ENCODE data around the gene ZNHIT6. TPM values are rescaled to one million over a fixed set of nuclear protein-coding genes. Genes with fewer than 3 reads are reported as not detected.
"Not testable (repeated sequence)": the region's sequence is repeated elsewhere in the genome, so short reads cannot be mapped to it uniquely, and the experiment has no call there.

ZNHIT6 gene
- total RNA-seq, 1 donor from 2014 or later: 20.0 TPM

- H3K27me3 Mint-ChIP-seq (ENCODE audit: unreplicated experiment): no peaks in the 10 kb centered on the region
- H3K27ac Mint-ChIP-seq (ENCODE audit: unreplicated experiment): no peak overlapping the region
- TF ChIP-seq, protein P1, sequence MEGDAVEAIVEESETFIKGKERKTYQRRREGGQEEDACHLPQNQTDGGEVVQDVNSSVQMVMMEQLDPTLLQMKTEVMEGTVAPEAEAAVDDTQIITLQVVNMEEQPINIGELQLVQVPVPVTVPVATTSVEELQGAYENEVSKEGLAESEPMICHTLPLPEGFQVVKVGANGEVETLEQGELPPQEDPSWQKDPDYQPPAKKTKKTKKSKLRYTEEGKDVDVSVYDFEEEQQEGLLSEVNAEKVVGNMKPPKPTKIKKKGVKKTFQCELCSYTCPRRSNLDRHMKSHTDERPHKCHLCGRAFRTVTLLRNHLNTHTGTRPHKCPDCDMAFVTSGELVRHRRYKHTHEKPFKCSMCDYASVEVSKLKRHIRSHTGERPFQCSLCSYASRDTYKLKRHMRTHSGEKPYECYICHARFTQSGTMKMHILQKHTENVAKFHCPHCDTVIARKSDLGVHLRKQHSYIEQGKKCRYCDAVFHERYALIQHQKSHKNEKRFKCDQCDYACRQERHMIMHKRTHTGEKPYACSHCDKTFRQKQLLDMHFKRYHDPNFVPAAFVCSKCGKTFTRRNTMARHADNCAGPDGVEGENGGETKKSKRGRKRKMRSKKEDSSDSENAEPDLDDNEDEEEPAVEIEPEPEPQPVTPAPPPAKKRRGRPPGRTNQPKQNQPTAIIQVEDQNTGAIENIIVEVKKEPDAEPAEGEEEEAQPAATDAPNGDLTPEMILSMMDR (IDR thresholded peaks at IDR 0.05): no peak
- no peak for DNase-seq (ENCODE audit: extremely low spot score, unreplicated experiment)
- H3K9me3 Mint-ChIP-seq (ENCODE audit: unreplicated experiment): peaks cover 6% of the 10 kb centered on the region
- peaks cover 43% of the 10 kb centered on the region for H3K36me3 Mint-ChIP-seq (ENCODE audit: unreplicated experiment)
- no peak overlapping the region for H3K4me3 Mint-ChIP-seq (ENCODE audit: unreplicated experiment)
- peaks cover 16% of the 10 kb centered on the region for H3K4me1 Mint-ChIP-seq (ENCODE audit: unreplicated experiment)
These were observed 55.9 kb downstream of the ZNHIT6 start for GRCh38 chr1:85652327-85652726.

GRCh38 chr1:85650645-85651044 lies 57.6 kb downstream of the ZNHIT6 start:
- peaks cover 45% of the 10 kb centered on the region for H3K36me3 Mint-ChIP-seq (ENCODE audit: unreplicated experiment)
- no peak overlapping the region for H3K4me3 Mint-ChIP-seq (ENCODE audit: unreplicated experiment)
- no peak for DNase-seq (ENCODE audit: extremely low spot score, unreplicated experiment)
- no peak overlapping the region for H3K27ac Mint-ChIP-seq (ENCODE audit: unreplicated experiment)
- H3K9me3 Mint-ChIP-seq (ENCODE audit: unreplicated experiment): peaks cover 6% of the 10 kb centered on the region
- H3K4me1 Mint-ChIP-seq (ENCODE audit: unreplicated experiment): peaks cover 11% of the 10 kb centered on the region
- TF ChIP-seq, protein P1 (IDR thresholded peaks at IDR 0.05): no peak
- H3K27me3 Mint-ChIP-seq (ENCODE audit: unreplicated experiment): no peaks in the 10 kb centered on the region

- H3K4me1 Mint-ChIP-seq (ENCODE audit: unreplicated experiment): peaks cover 6% of the 10 kb centered on the region
- TF ChIP-seq, protein P1 (IDR thresholded peaks at IDR 0.05): no peak
- H3K27me3 Mint-ChIP-seq (ENCODE audit: unreplicated experiment): no peaks in the 10 kb centered on the region
- peaks cover 48% of the 10 kb centered on the region for H3K36me3 Mint-ChIP-seq (ENCODE audit: unreplicated experiment)
- H3K4me3 Mint-ChIP-seq (ENCODE audit: unreplicated experiment): no peak overlapping the region
- DNase-seq (ENCODE audit: extremely low spot score, unreplicated experiment): no peak
- H3K9me3 Mint-ChIP-seq (ENCODE audit: unreplicated experiment): peaks cover 6% of the 10 kb centered on the region
- H3K27ac Mint-ChIP-seq (ENCODE audit: unreplicated experiment): no peak overlapping the region
These were observed 58.6 kb downstream of the ZNHIT6 start for GRCh38 chr1:85649591-85649990.

DNA sequence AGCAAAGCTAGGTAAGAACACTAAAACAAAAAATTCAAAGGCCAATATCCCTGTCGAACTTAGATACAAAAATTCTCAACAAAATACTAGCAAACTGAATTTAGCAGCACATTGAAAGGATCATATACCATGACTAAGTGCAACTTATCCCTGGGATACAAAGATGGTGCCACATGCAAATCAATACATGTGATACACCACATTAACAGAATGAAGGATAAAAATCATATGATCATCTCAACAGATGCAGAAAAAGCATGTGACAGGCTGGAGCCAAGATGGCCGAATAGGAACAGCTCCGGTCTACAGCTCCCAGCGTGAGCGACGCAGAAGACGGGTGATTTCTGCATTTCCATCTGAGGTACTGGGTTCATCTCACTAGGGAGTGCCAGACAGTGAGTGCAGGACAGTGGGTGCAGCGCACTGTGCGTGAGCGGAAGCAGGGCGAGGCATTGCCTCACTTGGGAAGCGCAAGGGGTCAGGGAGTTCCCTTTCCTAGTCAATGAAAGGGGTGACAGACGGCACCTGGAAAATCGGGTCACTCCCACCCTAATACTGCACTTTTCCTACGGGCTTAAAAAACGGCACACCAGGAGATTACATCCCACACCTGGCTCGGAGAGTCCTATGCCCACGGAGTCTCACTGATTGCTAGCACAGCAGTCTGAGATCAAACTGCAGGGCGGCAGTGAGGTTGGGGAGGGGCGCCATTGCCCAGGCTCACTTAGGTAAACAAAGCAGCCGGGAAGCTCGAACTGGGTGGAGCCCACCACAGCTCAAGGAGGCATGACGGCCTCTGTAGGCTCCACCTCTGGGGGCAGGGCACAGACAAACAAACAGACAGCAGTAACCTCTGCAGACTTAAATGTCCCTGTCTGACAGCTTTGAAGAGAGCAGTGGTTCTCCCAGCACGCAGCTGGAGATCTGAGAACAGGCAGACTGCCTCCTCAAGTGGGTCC lies 66.4 kb downstream of the ZNHIT6 start:
- Mint-ChIP-seq H3K9me3 (ENCODE audit: unreplicated experiment) (peaks cover 22% of the 10 kb centered on the region), H3K36me3 (ENCODE audit: unreplicated experiment) (peaks cover 29% of the 10 kb centered on the region)
- not testable (repeated sequence) for H3K27me3 Mint-ChIP-seq (ENCODE audit: unreplicated experiment); H3K4me3 Mint-ChIP-seq (ENCODE audit: unreplicated experiment); DNase-seq (ENCODE audit: extremely low spot score, unreplicated experiment); H3K4me1 Mint-ChIP-seq (ENCODE audit: unreplicated experiment); H3K27ac Mint-ChIP-seq (ENCODE audit: unreplicated experiment)

DNA sequence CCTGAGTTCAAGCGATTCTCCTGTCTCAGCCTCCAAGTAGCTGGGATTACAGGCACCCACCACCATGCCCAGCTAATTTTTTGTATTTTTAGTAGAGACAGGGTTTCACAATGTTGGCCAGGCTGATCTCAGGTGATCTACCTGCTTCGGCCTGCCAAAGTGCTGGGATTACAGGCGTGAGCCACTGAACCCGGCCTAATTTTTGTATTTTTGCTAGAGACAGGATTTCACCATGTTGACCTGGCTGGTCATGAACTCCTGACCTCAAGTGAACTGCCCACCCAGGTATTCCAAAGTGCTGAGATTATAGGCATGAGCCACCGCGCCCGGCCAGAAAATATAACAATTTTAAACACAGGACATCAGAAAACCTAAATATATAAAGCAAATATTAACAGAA lies 68.3 kb downstream of the ZNHIT6 start:
- not testable (repeated sequence) for H3K27ac Mint-ChIP-seq (ENCODE audit: unreplicated experiment); H3K4me1 Mint-ChIP-seq (ENCODE audit: unreplicated experiment); H3K4me3 Mint-ChIP-seq (ENCODE audit: unreplicated experiment); H3K27me3 Mint-ChIP-seq (ENCODE audit: unreplicated experiment); DNase-seq (ENCODE audit: extremely low spot score, unreplicated experiment)
- peaks cover 32% of the 10 kb centered on the region for H3K36me3 Mint-ChIP-seq (ENCODE audit: unreplicated experiment)
- H3K9me3 Mint-ChIP-seq (ENCODE audit: unreplicated experiment): peaks cover 29% of the 10 kb centered on the region

GRCh38 chr1:85638412-85638811 lies 69.8 kb downstream of the ZNHIT6 start:
- Mint-ChIP-seq H3K27ac (ENCODE audit: unreplicated experiment) (no peak overlapping the region), H3K4me3 (ENCODE audit: unreplicated experiment) (no peak overlapping the region), H3K27me3 (ENCODE audit: unreplicated experiment) (no peaks in the 10 kb centered on the region), H3K4me1 (ENCODE audit: unreplicated experiment) (peaks cover 7% of the 10 kb centered on the region), H3K9me3 (ENCODE audit: unreplicated experiment) (peaks cover 34% of the 10 kb centered on the region), H3K36me3 (ENCODE audit: unreplicated experiment) (peaks cover 33% of the 10 kb centered on the region)
- TF ChIP-seq, protein P1 (IDR thresholded peaks at IDR 0.05): no peak
- DNase-seq (ENCODE audit: extremely low spot score, unreplicated experiment): no peak
